GM23248 (cell line): ENCODE data around the gene GLT6D1.

Experiments
- EZH2 ChIP-seq: fragments of 200-600 bp; sonication (generic); IDR thresholded peaks from 2 replicates; pipeline ENCODE4 v1.6.1; 2018; ENCODE audit warnings: antibody characterized with exemption, mild to moderate bottlenecking; ENCODE audit not compliant: insufficient read depth, poor library complexity, severe bottlenecking
- EZH2phosphoT487 ChIP-seq: fragments of 200-600 bp; sonication (generic); IDR thresholded peaks from 2 replicates; pipeline ENCODE4 v1.6.1; 2018; ENCODE audit warnings: antibody characterized with exemption, moderate library complexity, mild to moderate bottlenecking, low read depth; ENCODE audit not compliant: insufficient read depth

- TF ChIP-seq EZH2 = no peak
- TF ChIP-seq EZH2phosphoT487 = no peak
Observed at GRCh38 chr9:135618866-135619598, 20.3 kb downstream of the GLT6D1 start.
